SK-N-MC (cell line): ENCODE measurements around the gene NADSYN1.

Source experiments
- EZH2 ChIP-seq: fragments of 200-600 bp; sonication (generic); IDR thresholded peaks from one replicate; pipeline ENCODE4 v1.6.1; 2017; ENCODE audit warnings: antibody characterized with exemption
- POLR2AphosphoS5 ChIP-seq: IDR thresholded peaks from 2 replicates; pipeline ENCODE4 v1.6.1; 2012; ENCODE audit warnings: mild to moderate bottlenecking, low read depth, low read length, borderline replicate concordance

- TF ChIP-seq POLR2AphosphoS5, result no peak
- no peak for TF ChIP-seq EZH2
Measured at GRCh38 chr11:71491531-71491930, 38.5 kb downstream of the NADSYN1 start.
